Upper lobe of left lung (tissue), 6 donors: ENCODE data around the gene PSMB4. TPM values are rescaled to one million over a fixed set of nuclear protein-coding genes. Genes with fewer than 3 reads are reported as not detected.

Experiments
- ATAC-seq, 2 donors: fragments of 200-7000 bp; cut with Tn5 transposase; one replicate each; pipeline ENCODE4 v1.9.1; 2022; ENCODE audit warnings: mild to moderate bottlenecking in 2 of 2, moderate library complexity in 2 of 2; ENCODE audit not compliant: low FRiP score in 2 of 2
- DNase-seq, 2 donors: peaks; one replicate each; pipeline ENCODE4 v3.0.0-alpha.2; 2019 to 2020
- H3K27ac ChIP-seq, 4 donors: fragments of 200-600 bp; sonication (generic); one replicate each; pipeline ENCODE4 v1.5.1; 2016 to 2019
- H3K27me3 ChIP-seq, 4 donors: fragments of 200-600 bp; sonication (generic); one replicate each; pipeline ENCODE4 v1.5.1; 2017 to 2019
- H3K36me3 ChIP-seq, 4 donors: fragments of 200-600 bp; sonication (generic); one replicate each; pipeline ENCODE4 v1.5.1; 2016 to 2019
- H3K4me1 ChIP-seq, 4 donors: fragments of 200-600 bp; sonication (generic); one replicate each; pipeline ENCODE4 v1.5.1; 2018 to 2019
- H3K4me3 ChIP-seq, 4 donors: fragments of 200-600 bp; sonication (generic); one replicate each; pipeline ENCODE4 v1.5.1; 2017 to 2019; ENCODE audit warnings: mild to moderate bottlenecking in 2 of 4, moderate library complexity in 1 of 4
- H3K9me3 ChIP-seq, 4 donors: fragments of 200-600 bp; sonication (generic); one replicate each; pipeline ENCODE4 v1.5.1; 2018 to 2019
- CTCF ChIP-seq, 6 experiments: fragments of 450-650 bp in 4 of 6; fragments of 200-600 bp in 2 of 6; sonication (generic) in 2 of 6; IDR thresholded peaks; one replicate each; pipeline ENCODE4 v1.5.1; 2016 to 2019; ENCODE audit warnings: antibody characterized with exemption in 6 of 6
- EP300 ChIP-seq, 4 donors: sonication (generic); formaldehyde crosslinking; IDR thresholded peaks; one replicate each; pipeline ENCODE4 v1.5.1; 2017; ENCODE audit warnings: antibody characterized with exemption in 4 of 4, control low read depth in 2 of 4
- POLR2A ChIP-seq, 4 donors: fragments of 450-650 bp; IDR thresholded peaks; one replicate each; pipeline ENCODE4 v1.5.1; 2016 to 2017; ENCODE audit warnings: antibody characterized with exemption in 4 of 4, mild to moderate bottlenecking in 2 of 4
- POLR2AphosphoS5 ChIP-seq, 2 donors: sonication (generic); formaldehyde crosslinking; IDR thresholded peaks; one replicate each; pipeline ENCODE4 v1.5.1; 2017; ENCODE audit warnings: antibody characterized with exemption in 2 of 2
- WGBS, 2 donors: methylation state at CpG; one replicate each; pipeline ENCODE4 v1.1.5; 2017 to 2018; 5-methylcytosine and 5-hydroxymethylcytosine counted together
- small RNA-seq, 4 donors: library from RNA; depleted of rRNA; stranded (forward); fragments of <200 nt; gene quantifications; one replicate each; pipeline ENCODE3, GENCODE V24; 2016
- total RNA-seq, 6 donors: library from RNA; depleted of rRNA in 4 of 6; stranded (reverse); fragments of >200 nt in 4 of 6; gene quantifications; one replicate each; pipeline versions ENCODE4 v1.1.0 to v1.2.1, GENCODE V29; 2016 to 2021
- donor health status: DM: no; HTN: no; CAD: no; lungs with moderate emphysema.
- donor health status: DM: no; HTN: yes; CAD: no; lungs with severe emphysema.

Gene PSMB4
- total RNA-seq, 6 donors from 2014 or later: 127 to 216 (median 179) TPM

- no peak for TF ChIP-seq EP300 (IDR thresholded peaks at IDR 0.05)
- peak; percentile 58 to 78 (median 65) for TF ChIP-seq CTCF (IDR thresholded peaks at IDR 0.05)
- WGBS, 2 donors: 41 to 44% methylated on average over 4 of the region's 4 CpGs
- Histone ChIP-seq H3K27me3 (no peaks in the 10 kb centered on the region), H3K36me3 (peaks cover 0 to 26% (median 3%) of the 10 kb centered on the region in 4 donors), H3K4me3 (no peak overlapping the region), H3K9me3 (no peaks in the 10 kb centered on the region), H3K27ac (peak overlapping the region in 2 of 4 donors; percentile 5 to 51), H3K4me1 (peaks cover 17 to 24% (median 22%) of the 10 kb centered on the region in 4 donors)
- ATAC-seq (peak; percentile 80 to 93), DNase-seq (peak in 1 of 2 donors; percentile 55)
Observed at GRCh38 chr1:151443846-151444782, 44.7 kb downstream of the PSMB4 start.

GRCh38 chr1:151444783-151445177 lies 45.4 kb downstream of the PSMB4 start:
- H3K27me3 ChIP-seq: no peaks in the 10 kb centered on the region
- H3K27ac ChIP-seq: peak overlapping the region in 2 of 4 donors; percentile 5 to 51
- no peak for ATAC-seq

GRCh38 chr1:151447696-151448095 lies 48.3 kb downstream of the PSMB4 start:
- Histone ChIP-seq H3K36me3 (peaks cover 0 to 11% (median 1%) of the 10 kb centered on the region in 4 donors), H3K27me3 (no peaks in the 10 kb centered on the region), H3K4me1 (peaks cover 17 to 24% (median 22%) of the 10 kb centered on the region in 4 donors), H3K9me3 (no peaks in the 10 kb centered on the region), H3K27ac (no peak overlapping the region), H3K4me3 (no peak overlapping the region)
- 49 to 50% methylated on average over 2 of the region's 2 CpGs for WGBS, 2 donors
- DNase-seq: no peak
- no peak for TF ChIP-seq POLR2A (IDR thresholded peaks at IDR 0.05)
- TF ChIP-seq POLR2AphosphoS5 (IDR thresholded peaks at IDR 0.05): no peak
- no peak for TF ChIP-seq EP300 (IDR thresholded peaks at IDR 0.05)
- TF ChIP-seq CTCF (IDR thresholded peaks at IDR 0.05): no peak
- no peak for ATAC-seq

More at GRCh38 chr1:151444783-151445177, 45.4 kb downstream of the PSMB4 start:
- DNase-seq: no peak
- no peak for TF ChIP-seq EP300 (IDR thresholded peaks at IDR 0.05)
- no peak for TF ChIP-seq CTCF (IDR thresholded peaks at IDR 0.05)
- TF ChIP-seq POLR2AphosphoS5 (IDR thresholded peaks at IDR 0.05): no peak
- no peak for TF ChIP-seq POLR2A (IDR thresholded peaks at IDR 0.05)
- Histone ChIP-seq H3K4me1 (peaks cover 17 to 24% (median 22%) of the 10 kb centered on the region in 4 donors), H3K4me3 (no peak overlapping the region), H3K36me3 (peaks cover 0 to 27% (median 4%) of the 10 kb centered on the region in 4 donors), H3K9me3 (no peaks in the 10 kb centered on the region)
- 64 to 75% methylated on average over 4 of the region's 4 CpGs for WGBS, 2 donors

Small RNA genes within 50 kb of the gene (small RNA-seq; reads per million reads assigned to genes)
- gene RNY4P25: 0.22 to 5.2 (median 1.2) reads per million in 4 donors

Other genes with a start within 250 kb of the PSMB4 start
- 10 to 100 TPM in 5 of 6 donors, 1 to 10 TPM in 1; 7.4 to 19.1 (median 15.8) TPM for gene TNFAIP8L2, start 242.9 kb upstream of the PSMB4 start, total RNA-seq
- 10 to 100 TPM in 1 of 6 donors, 1 to 10 TPM in 5; 2.2 to 16.8 (median 6.2) TPM for gene LYSMD1, start 233.7 kb upstream of the PSMB4 start, total RNA-seq
- 10 to 100 TPM in 5 of 6 donors, 1 to 10 TPM in 1; 8.9 to 50.3 (median 25.9) TPM for gene SCNM1, start 233.4 kb upstream of the PSMB4 start, total RNA-seq
- under 1 TPM in 2 of 6 donors, not detected in 4; 0.57 to 0.88 TPM for gene TMOD4, start 223.6 kb upstream of the PSMB4 start, total RNA-seq
- gene VPS72, start 209.4 kb upstream of the PSMB4 start, total RNA-seq: 10 to 100 TPM; 19.0 to 54.3 (median 25.5) TPM
- gene PIP5K1A, start 201.0 kb upstream of the PSMB4 start, total RNA-seq: 10 to 100 TPM; 37.2 to 94.3 (median 70.6) TPM
- gene PSMD4, start 144.8 kb upstream of the PSMB4 start, total RNA-seq: 100 to 1,000 TPM; 102 to 132 (median 119) TPM
- gene ZNF687, start 117.3 kb upstream of the PSMB4 start, total RNA-seq: 10 to 100 TPM; 17.4 to 50.3 (median 27.2) TPM
- 100 to 1,000 TPM in 1 of 6 donors, 10 to 100 TPM in 5; 41.3 to 127 (median 64.0) TPM for gene PI4KB, start 72.2 kb upstream of the PSMB4 start, total RNA-seq
- gene RFX5, start 52.3 kb upstream of the PSMB4 start, total RNA-seq: 10 to 100 TPM; 31.5 to 55.5 (median 43.2) TPM
- gene SELENBP1, start 26.9 kb upstream of the PSMB4 start, total RNA-seq: 100 to 1,000 TPM; 241 to 804 (median 431) TPM
- 100 to 1,000 TPM in 1 of 6 donors, 10 to 100 TPM in 5; 34.2 to 148 (median 67.9) TPM for gene POGZ, start 59.9 kb downstream of the PSMB4 start, total RNA-seq
- gene CGN, start 111.8 kb downstream of the PSMB4 start, total RNA-seq: 100 to 1,000 TPM in 3 of 6 donors, 10 to 100 TPM in 3; 51.6 to 223 (median 99.2) TPM
- 10 to 100 TPM in 5 of 6 donors, 1 to 10 TPM in 1; 9.9 to 18.1 (median 12.5) TPM for gene TUFT1, start 140.7 kb downstream of the PSMB4 start, total RNA-seq
- gene SNX27, start 212.5 kb downstream of the PSMB4 start, total RNA-seq: 10 to 100 TPM; 35.0 to 62.9 (median 51.9) TPM